CD4-positive, alpha-beta T cell (primary cell): ENCODE data around the gene WSB2. TPM values are rescaled to one million over a fixed set of nuclear protein-coding genes. Genes with fewer than 3 reads are reported as not detected.
"Not testable (repeated sequence)": the region's sequence is repeated elsewhere in the genome, so short reads cannot be mapped to it uniquely, and the experiment has no call there.

Source experiments
- ATAC-seq: fragments of 200-7000 bp; cut with Tn5 transposase; one replicate; pipeline ENCODE4 v1.10.0; 2022; ENCODE audit warnings: mild to moderate bottlenecking; ENCODE audit not compliant: poor library complexity
- CTCF ChIA-PET: fragments of 350-600 bp; sonication (Branson Sonifier 250); formaldehyde crosslinking; loops from one replicate; lab custom pipeline; 2021; ENCODE audit warnings: antibody characterized with exemption, inconsistent platforms; lab: Charles Lee
- POLR2A ChIA-PET: fragments of 350-600 bp; sonication (Branson Sonifier 250); formaldehyde crosslinking; loops from one replicate; lab custom pipeline; 2021; ENCODE audit warnings: antibody characterized with exemption, inconsistent platforms; lab: Charles Lee
- DNase-seq, 14 experiments: peaks; one replicate each; pipeline ENCODE4 v3.0.0-alpha.2; 2013 to 2020; ENCODE audit warnings: mixed read lengths in 2 of 14
- H3K27ac ChIP-seq, 2 donors: one replicate each; pipeline versions ENCODE4 v1.5.1 to v1.7.0; 2013; ENCODE audit warnings: low read length in 2 of 2, low read depth in 1 of 2, mild to moderate bottlenecking in 1 of 2
- H3K27me3 ChIP-seq, 2 experiments: 1 replicate in 1 of 2; 2 replicates in 1 of 2; pipeline versions ENCODE4 v1.6.1 to v1.7.0; 2013; ENCODE audit warnings: low read length in 2 of 2, control low read depth in 1 of 2, mild to moderate bottlenecking in 1 of 2, moderate library complexity in 1 of 2; ENCODE audit not compliant: insufficient read depth in 2 of 2, control insufficient read depth in 1 of 2
- H3K36me3 ChIP-seq: one replicate; pipeline ENCODE4 v1.6.1; 2013; ENCODE audit warnings: low read length, control low read depth; ENCODE audit not compliant: insufficient read depth
- H3K4me1 ChIP-seq: one replicate; pipeline ENCODE4 v1.6.1; 2013; ENCODE audit warnings: low read length, control low read depth; ENCODE audit not compliant: insufficient read depth
- H3K4me3 ChIP-seq: one replicate; pipeline ENCODE4 v1.5.1; 2013; ENCODE audit warnings: mild to moderate bottlenecking, low read length, moderate library complexity
- H3K9me3 ChIP-seq, 2 experiments: 1 replicate in 1 of 2; 2 replicates in 1 of 2; pipeline versions ENCODE4 v1.6.1 to v1.7.0; 2013; ENCODE audit warnings: low read length in 2 of 2, mild to moderate bottlenecking in 2 of 2, control low read depth in 1 of 2, moderate library complexity in 1 of 2; ENCODE audit not compliant: control insufficient read depth in 1 of 2, insufficient read depth in 1 of 2
- H3K27ac Mint-ChIP-seq: one replicate; pipeline ENCODE4 v1.8.0; 2020; ENCODE audit warnings: mixed read lengths
- H3K27me3 Mint-ChIP-seq: one replicate; pipeline ENCODE4 v1.8.0; 2021; ENCODE audit warnings: mixed read lengths
- H3K36me3 Mint-ChIP-seq: one replicate; pipeline ENCODE4 v1.8.0; 2021; ENCODE audit warnings: low read depth, mixed read lengths
- H3K4me1 Mint-ChIP-seq: one replicate; pipeline ENCODE4 v1.8.0; 2021; ENCODE audit warnings: low read depth, mixed read lengths
- H3K4me3 Mint-ChIP-seq: one replicate; pipeline ENCODE4 v1.8.0; 2020; ENCODE audit warnings: mild to moderate bottlenecking, mixed read lengths
- H3K9me3 Mint-ChIP-seq: one replicate; pipeline ENCODE4 v1.8.0; 2020; ENCODE audit warnings: mixed read lengths
- CTCF ChIP-seq: fragments of 200-600 bp; IDR thresholded peaks from one replicate; pipeline ENCODE4 v1.8.0; 2022; ENCODE audit warnings: antibody characterized with exemption, mild to moderate bottlenecking
- intact Hi-C, 2 experiments: fragments of 100-400 bp; cut with DNase I in 1 of 2; cut with micrococcal nuclease in 1 of 2; formaldehyde crosslinking; loops; one replicate each; pipeline versions ENCODE4 v1.15.1 to v1.9.0; 2023 to 2025; cut with DNase I, micrococcal nuclease
- total RNA-seq, 174 experiments: library from RNA in 2 of 174; stranded (reverse) in 2 of 174; gene quantifications; one replicate each; pipeline ENCODE4 v1.2.3 and lab custom pipeline; 2021 to 2026

WSB2 gene
- total RNA-seq, 2 experiments from 2014 or later = 12.0 to 13.4 TPM

DNA sequence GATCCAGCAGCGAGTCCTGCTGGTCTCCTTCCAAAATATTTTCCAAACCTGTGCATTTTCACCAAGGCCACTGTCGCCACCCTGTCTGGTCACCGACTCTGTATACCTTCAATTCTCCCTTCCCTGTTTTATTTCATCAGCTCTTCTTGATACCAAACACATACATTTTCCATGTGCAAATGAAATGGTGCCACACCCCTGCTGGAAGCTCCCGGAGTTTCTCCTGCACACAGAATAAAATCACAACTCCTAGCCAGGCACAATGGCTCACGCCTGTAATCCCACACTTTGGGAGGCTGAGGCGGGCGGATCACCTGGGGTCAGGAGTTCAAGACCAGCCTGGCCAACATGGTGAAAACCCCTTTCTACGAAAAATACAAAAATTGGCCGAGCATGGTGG lies 28.8 kb upstream of the WSB2 start:
- no peaks in the 10 kb centered on the region for H3K9me3 ChIP-seq
- intact Hi-C loops = no loop called here

GRCh38 chr12:118082161-118082560 lies 21.2 kb upstream of the WSB2 start:
- Mint-ChIP-seq H3K4me3 (no peak overlapping the region), H3K36me3 (no peaks in the 10 kb centered on the region), H3K4me1 (no peaks in the 10 kb centered on the region), H3K27ac (no peak overlapping the region), H3K27me3 (no peaks in the 10 kb centered on the region), H3K9me3 (no peaks in the 10 kb centered on the region)
- no peaks in the 10 kb centered on the region for H3K9me3 ChIP-seq
- H3K4me3 ChIP-seq = no peak overlapping the region
- ChIA-PET POLR2A (no interaction called here), CTCF (interaction anchor here (0.7 kb wide), 1 partner anchor 872 kb away, joined by 3 read pairs; no protein-coding TSS in a partner anchor)
- no peaks in the 10 kb centered on the region for H3K27me3 ChIP-seq
- ATAC-seq (no peak), DNase-seq (no peak)
- no peak overlapping the region for H3K27ac ChIP-seq
- TF ChIP-seq CTCF = no peak
- H3K4me1 ChIP-seq = no peaks in the 10 kb centered on the region
- intact Hi-C loops = no loop called here
- H3K36me3 ChIP-seq = no peaks in the 10 kb centered on the region

More for the DNA sequence above, 28.8 kb upstream of the WSB2 start:
- Histone ChIP-seq H3K27me3 (no peaks in the 10 kb centered on the region), H3K4me1 (no peaks in the 10 kb centered on the region), H3K36me3 (no peaks in the 10 kb centered on the region), H3K4me3 (no peak overlapping the region), H3K27ac (no peak overlapping the region)
- no peaks in the 10 kb centered on the region for H3K36me3 Mint-ChIP-seq
- H3K9me3 Mint-ChIP-seq = no peaks in the 10 kb centered on the region
- ChIA-PET CTCF (no interaction called here), POLR2A (no interaction called here)
- no peak for TF ChIP-seq CTCF
- no peaks in the 10 kb centered on the region for H3K4me1 Mint-ChIP-seq
- H3K4me3 Mint-ChIP-seq = no peak overlapping the region
- H3K27ac Mint-ChIP-seq = no peak overlapping the region
- ATAC-seq (no peak), DNase-seq (no peak)
- no peaks in the 10 kb centered on the region for H3K27me3 Mint-ChIP-seq

GRCh38 chr12:118081521-118081920 lies 20.5 kb upstream of the WSB2 start:
- H3K27ac ChIP-seq, H3K9me3 Mint-ChIP-seq, H3K36me3 ChIP-seq, H3K27me3 ChIP-seq, ATAC-seq, H3K36me3 Mint-ChIP-seq, H3K27ac Mint-ChIP-seq, H3K4me3 ChIP-seq, H3K4me1 Mint-ChIP-seq, POLR2A ChIA-PET, H3K9me3 ChIP-seq, H3K4me3 Mint-ChIP-seq, intact Hi-C loops, H3K27me3 Mint-ChIP-seq, H3K4me1 ChIP-seq, DNase-seq: not testable (repeated sequence)
- CTCF ChIA-PET = interaction anchor here (0.7 kb wide), 1 partner anchor 872 kb away, joined by 3 read pairs; no protein-coding TSS in a partner anchor

DNA sequence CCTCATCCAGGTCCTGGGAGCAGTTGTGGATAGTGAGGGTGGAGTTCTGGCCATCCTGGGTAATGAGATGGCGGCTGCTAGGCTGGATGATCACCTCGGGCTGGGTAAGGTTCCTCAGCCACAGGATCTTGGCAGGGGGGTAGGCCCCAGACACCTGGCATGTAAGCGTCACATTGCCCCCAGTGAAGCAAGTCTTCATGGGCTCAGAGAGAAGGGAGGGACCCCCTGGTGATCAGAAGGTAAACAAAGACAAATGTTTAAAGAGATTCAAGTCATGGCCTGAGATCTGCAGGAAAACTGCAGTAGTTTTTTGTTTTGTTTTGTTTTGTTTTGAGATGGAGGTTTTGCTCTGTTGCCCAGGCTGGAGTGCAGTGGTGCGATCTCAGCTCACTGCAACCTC lies 12.8 kb upstream of the WSB2 start:
- no peaks in the 10 kb centered on the region for H3K36me3 ChIP-seq
- H3K27ac Mint-ChIP-seq = no peak overlapping the region
- H3K27ac ChIP-seq = no peak overlapping the region
- H3K9me3 Mint-ChIP-seq = no peaks in the 10 kb centered on the region
- H3K4me1 Mint-ChIP-seq = no peaks in the 10 kb centered on the region
- DNase-seq = no peak
- ATAC-seq = no peak
- no peaks in the 10 kb centered on the region for H3K4me1 ChIP-seq
- no peak for TF ChIP-seq CTCF
- CTCF ChIA-PET = no interaction called here
- no peaks in the 10 kb centered on the region for H3K9me3 ChIP-seq
- H3K36me3 Mint-ChIP-seq = no peaks in the 10 kb centered on the region
- no peaks in the 10 kb centered on the region for H3K27me3 ChIP-seq
- intact Hi-C loops = no loop called here
- no peak overlapping the region for H3K4me3 Mint-ChIP-seq
- H3K27me3 Mint-ChIP-seq = no peaks in the 10 kb centered on the region
- no peak overlapping the region for H3K4me3 ChIP-seq
- POLR2A ChIA-PET = no interaction called here
